A673 (cell line): ENCODE data around the gene REN.

Experiments
- EZH2 ChIP-seq: fragments of 200-600 bp; sonication (generic); IDR thresholded peaks from 2 replicates; pipeline ENCODE4 v1.6.1; 2017; ENCODE audit warnings: borderline replicate concordance, low read depth, mild to moderate bottlenecking, mixed read lengths, antibody characterized with exemption, low read length; ENCODE audit not compliant: poor library complexity, severe bottlenecking
- TF ChIP-seq, protein P1 (sequence below): fragments of 300-800, 200-600 bp; sonication (generic); conservative IDR thresholded peaks from 2 replicates; pipeline ENCODE4 v1.5.1; 2017; ENCODE audit warnings: low read depth, mild to moderate bottlenecking, antibody characterized with exemption, low read length, moderate library complexity, mixed read lengths

DNA sequence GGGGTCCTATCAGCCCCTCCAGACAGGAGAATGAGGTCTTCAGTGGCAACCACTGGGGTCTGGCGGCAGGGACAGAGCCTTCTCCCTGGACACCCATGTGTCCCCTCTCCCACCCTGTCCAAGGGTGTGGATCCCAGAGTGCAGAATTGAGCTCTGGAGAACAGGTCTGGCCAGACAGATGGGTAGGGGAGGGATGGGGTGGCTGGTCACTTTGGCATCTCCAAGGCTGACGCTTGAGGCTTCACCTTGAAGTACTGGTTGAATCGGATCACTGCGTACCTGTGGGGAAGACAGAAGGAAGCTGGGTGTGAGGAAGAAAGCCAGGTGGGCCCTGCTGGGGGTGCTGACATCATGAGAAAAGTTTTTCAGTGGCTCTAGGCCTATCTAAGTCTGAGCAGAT is 34.2 kb downstream of the REN start:
- TF ChIP-seq, protein P1, sequence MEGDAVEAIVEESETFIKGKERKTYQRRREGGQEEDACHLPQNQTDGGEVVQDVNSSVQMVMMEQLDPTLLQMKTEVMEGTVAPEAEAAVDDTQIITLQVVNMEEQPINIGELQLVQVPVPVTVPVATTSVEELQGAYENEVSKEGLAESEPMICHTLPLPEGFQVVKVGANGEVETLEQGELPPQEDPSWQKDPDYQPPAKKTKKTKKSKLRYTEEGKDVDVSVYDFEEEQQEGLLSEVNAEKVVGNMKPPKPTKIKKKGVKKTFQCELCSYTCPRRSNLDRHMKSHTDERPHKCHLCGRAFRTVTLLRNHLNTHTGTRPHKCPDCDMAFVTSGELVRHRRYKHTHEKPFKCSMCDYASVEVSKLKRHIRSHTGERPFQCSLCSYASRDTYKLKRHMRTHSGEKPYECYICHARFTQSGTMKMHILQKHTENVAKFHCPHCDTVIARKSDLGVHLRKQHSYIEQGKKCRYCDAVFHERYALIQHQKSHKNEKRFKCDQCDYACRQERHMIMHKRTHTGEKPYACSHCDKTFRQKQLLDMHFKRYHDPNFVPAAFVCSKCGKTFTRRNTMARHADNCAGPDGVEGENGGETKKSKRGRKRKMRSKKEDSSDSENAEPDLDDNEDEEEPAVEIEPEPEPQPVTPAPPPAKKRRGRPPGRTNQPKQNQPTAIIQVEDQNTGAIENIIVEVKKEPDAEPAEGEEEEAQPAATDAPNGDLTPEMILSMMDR, result no peak
- TF ChIP-seq EZH2, result no peak
